WERI-Rb-1 (cell line): ENCODE measurements around the gene FKBP2.
A peak's percentile ranks its signal among the peaks of the same experiment; 100 is the strongest.

Source experiments
- DNase-seq: peaks from one replicate; pipeline ENCODE4 v3.0.0-alpha.2; 2020
- H3K27ac ChIP-seq: fragments of 250-450 bp; sonication (Bioruptor Pico); 2 replicates; pipeline ENCODE4 v1.5.1; 2020; ENCODE audit warnings: mild to moderate bottlenecking, moderate library complexity
- H3K27me3 ChIP-seq: fragments of 250-450 bp; sonication (Bioruptor Pico); 2 replicates; pipeline ENCODE4 v1.5.1; 2021; ENCODE audit warnings: mild to moderate bottlenecking, low read depth, moderate library complexity; ENCODE audit not compliant: insufficient read depth, severe bottlenecking
- H3K36me3 ChIP-seq: fragments of 250-450 bp; sonication (Bioruptor Pico); 2 replicates; pipeline ENCODE4 v1.5.1; 2020; ENCODE audit warnings: mild to moderate bottlenecking, moderate library complexity
- H3K4me3 ChIP-seq: 2 replicates; pipeline ENCODE4 v1.5.1; 2011; ENCODE audit warnings: low read depth, mild to moderate bottlenecking, control low read depth, low read length
- H3K9me3 ChIP-seq: fragments of 250-450 bp; sonication (Bioruptor Pico); 2 replicates; pipeline ENCODE4 v1.5.1; 2021; ENCODE audit warnings: mild to moderate bottlenecking, moderate library complexity; ENCODE audit not compliant: severe bottlenecking
- TF ChIP-seq, protein P1 (sequence below): IDR thresholded peaks from 2 replicates; pipeline ENCODE4 v1.5.1; 2011; ENCODE audit warnings: low read depth, mild to moderate bottlenecking, control low read depth, inconsistent platforms, low read length

The FKBP2 gene

DNA sequence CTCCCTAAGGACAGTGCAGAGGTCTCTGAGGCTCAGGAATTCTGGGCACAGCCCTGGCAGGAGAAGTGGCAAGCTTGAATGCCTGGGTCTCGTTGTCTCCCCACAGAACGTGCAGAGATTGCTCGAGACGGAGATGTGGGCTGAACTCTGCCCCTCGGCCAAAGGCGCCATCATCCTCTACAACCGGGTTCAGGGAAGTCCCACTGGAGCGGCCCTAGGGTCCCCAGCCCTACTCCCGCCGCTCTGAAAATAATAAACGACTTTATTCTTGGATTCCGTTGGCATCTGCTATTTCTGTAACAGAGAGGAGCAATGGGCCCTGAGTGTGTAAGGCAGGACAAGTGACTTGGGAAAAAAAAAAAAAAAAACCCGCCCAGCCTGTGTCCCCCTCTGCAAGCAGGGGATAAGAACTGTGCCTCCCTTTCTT lies 11.1 kb upstream of the FKBP2 start:
- TF ChIP-seq, protein P1, sequence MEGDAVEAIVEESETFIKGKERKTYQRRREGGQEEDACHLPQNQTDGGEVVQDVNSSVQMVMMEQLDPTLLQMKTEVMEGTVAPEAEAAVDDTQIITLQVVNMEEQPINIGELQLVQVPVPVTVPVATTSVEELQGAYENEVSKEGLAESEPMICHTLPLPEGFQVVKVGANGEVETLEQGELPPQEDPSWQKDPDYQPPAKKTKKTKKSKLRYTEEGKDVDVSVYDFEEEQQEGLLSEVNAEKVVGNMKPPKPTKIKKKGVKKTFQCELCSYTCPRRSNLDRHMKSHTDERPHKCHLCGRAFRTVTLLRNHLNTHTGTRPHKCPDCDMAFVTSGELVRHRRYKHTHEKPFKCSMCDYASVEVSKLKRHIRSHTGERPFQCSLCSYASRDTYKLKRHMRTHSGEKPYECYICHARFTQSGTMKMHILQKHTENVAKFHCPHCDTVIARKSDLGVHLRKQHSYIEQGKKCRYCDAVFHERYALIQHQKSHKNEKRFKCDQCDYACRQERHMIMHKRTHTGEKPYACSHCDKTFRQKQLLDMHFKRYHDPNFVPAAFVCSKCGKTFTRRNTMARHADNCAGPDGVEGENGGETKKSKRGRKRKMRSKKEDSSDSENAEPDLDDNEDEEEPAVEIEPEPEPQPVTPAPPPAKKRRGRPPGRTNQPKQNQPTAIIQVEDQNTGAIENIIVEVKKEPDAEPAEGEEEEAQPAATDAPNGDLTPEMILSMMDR: no peak
- no peaks in the 10 kb centered on the region for H3K27me3 ChIP-seq
- H3K4me3 ChIP-seq: peak overlapping the region; percentile 72
- no peaks in the 10 kb centered on the region for H3K36me3 ChIP-seq
- peak overlapping the region; percentile 75 for H3K27ac ChIP-seq
- DNase-seq: no peak
- H3K9me3 ChIP-seq: no peaks in the 10 kb centered on the region

DNA sequence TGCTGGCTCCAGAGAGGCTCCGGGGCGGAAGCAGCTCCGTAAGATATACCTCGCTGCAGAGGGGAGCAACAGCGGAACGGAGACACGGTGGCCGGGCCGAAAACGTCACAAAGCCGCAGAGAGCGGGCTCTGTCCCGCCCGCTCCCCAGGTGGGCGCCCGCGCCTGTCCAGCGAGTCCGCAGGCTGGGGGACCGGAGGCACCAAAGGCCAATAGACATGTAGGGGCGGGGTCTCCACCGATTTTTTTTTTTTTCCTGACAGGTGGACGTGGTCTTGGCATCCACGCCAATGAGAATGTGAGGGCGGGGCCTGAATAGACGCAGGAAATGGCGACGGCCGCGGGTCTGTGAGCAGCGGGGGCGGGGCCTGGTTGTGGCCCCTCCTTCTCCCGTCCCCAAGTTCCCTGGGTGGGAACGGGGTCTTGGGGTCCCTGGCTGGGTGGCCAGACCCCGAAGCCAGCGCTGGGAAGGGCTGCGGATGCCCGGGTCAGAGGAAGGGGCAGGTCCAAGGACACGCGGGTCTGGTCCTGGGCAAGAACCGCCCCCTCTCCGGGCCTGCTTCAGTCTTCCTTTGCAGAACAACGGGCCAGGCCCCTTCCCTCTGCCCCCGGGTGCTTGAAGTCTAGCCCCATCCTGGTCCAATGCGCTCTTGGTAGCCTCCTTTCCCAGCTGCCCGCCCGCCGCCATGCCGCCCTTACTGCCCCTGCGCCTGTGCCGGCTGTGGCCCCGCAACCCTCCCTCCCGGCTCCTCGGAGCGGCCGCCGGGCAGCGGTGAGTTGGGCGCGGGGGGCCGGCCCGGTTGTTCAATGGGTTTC lies 10.5 kb upstream of the FKBP2 start, which contains the start of gene DNAJC4:
Gene DNAJC4, plus strand, starts transcription at position 378 of the 814 bp plus-strand sequence. Its CDS starts 307 bp downstream, at position 685.
- DNase-seq: peak; percentile 96

DNA sequence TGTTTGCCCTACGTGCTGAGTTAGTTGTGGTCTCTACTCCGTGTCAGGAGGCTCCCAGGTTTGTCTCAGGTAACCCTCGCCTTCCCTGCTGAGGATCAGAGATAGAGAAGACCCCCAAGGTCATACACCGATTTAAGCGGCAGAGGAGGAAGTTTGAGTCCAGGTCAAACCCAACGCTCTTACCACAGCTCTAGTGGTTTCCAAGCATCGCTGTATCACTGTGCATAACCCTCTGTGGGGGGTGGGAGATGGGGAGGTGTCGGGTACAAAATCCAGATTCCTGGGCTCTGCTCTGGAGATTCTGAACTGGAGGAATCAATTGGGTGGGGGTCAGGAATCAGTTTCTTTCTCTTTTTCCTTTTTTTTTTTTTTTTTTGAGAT lies 9.9 kb upstream of the FKBP2 start:
- Histone ChIP-seq H3K27me3 (no peaks in the 10 kb centered on the region), H3K27ac (peak overlapping the region; percentile 71), H3K9me3 (no peaks in the 10 kb centered on the region), H3K4me3 (peak overlapping the region; percentile 72), H3K36me3 (peaks cover 2% of the 10 kb centered on the region)
- no peak for DNase-seq
- TF ChIP-seq, protein P1: no peak

More for the DNA sequence above, 10.5 kb upstream of the FKBP2 start, which contains the start of gene DNAJC4:
- Histone ChIP-seq H3K4me3 (peak within 1 kb of the TSS; percentile 72), H3K36me3 (no peaks in the 10 kb centered on the region), H3K9me3 (no peaks in the 10 kb centered on the region), H3K27ac (peak within 1 kb of the TSS; percentile 75), H3K27me3 (no peaks in the 10 kb centered on the region)
- TF ChIP-seq, protein P1: no peak

DNA sequence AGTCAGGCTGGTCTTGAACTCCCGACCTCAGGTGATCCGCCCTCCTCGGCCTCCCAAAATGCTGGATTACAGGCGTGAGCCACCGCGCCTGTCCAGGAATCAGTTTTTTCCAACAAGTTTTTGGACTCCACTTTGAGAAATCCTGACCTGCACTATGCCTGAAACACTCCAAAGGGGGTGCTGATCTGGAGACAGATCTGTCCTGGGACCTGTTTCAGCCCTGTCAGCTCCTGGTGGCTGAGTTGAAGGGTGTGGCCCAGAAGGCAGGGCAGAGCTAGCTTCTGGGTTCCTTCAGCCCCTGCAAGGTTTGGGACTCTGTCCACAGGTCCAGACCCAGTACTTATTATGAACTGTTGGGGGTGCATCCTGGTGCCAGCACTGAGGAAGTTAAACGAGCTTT lies 9.3 kb upstream of the FKBP2 start:
- Histone ChIP-seq H3K36me3 (peaks cover 5% of the 10 kb centered on the region), H3K9me3 (no peaks in the 10 kb centered on the region), H3K4me3 (no peak overlapping the region), H3K27me3 (no peaks in the 10 kb centered on the region), H3K27ac (no peak overlapping the region)
- TF ChIP-seq, protein P1: no peak
- DNase-seq: no peak

DNA sequence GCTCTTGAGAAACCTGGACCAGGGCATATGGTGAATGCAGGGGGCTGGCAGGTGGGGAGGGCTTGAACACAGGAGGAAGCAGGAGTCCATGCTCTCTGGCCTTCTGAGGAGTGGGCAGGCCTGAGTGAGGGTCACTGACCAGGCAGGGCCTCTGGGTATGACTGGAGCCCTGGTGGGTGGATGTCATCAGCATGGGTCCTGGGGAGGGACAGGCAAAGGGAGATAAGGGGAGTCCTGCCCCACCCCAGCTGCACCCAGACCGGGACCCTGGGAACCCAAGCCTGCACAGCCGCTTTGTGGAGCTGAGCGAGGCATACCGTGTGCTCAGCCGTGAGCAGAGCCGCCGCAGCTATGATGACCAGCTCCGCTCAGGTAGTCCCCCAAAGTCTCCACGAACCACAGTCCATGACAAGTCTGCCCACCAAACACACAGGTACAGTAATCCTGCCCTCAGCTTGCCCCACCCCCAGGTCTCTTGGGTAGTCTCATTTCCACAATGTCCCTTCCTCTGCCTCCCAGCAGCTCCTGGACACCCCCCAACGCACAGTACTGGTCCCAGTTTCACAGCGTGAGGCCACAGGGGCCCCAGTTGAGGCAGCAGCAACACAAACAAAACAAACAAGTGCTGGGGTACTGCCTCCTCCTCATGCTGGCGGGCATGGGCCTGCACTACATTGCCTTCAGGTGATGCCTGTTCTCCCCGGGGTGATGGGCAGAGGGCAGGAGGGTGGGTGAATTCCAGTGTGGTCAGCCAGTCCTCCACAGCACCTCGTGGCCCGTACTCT lies 8.5 kb upstream of the FKBP2 start:
- H3K27me3 ChIP-seq: no peaks in the 10 kb centered on the region
- no peak for DNase-seq
- no peak overlapping the region for H3K4me3 ChIP-seq
- TF ChIP-seq, protein P1: no peak
- peaks cover 7% of the 10 kb centered on the region for H3K36me3 ChIP-seq
- no peak overlapping the region for H3K27ac ChIP-seq
- H3K9me3 ChIP-seq: no peaks in the 10 kb centered on the region
